Endothelial cell of umbilical vein (primary cell): Measurements from ENCODE around the gene TMEM132E. TPM values are rescaled to one million over a fixed set of nuclear protein-coding genes. Genes with fewer than 3 reads are reported as not detected.

Experiments
- BruUV-seq: library from RNA; stranded (reverse); fragments of 400-500 nt; replicated peaks from 2 replicates; lab custom pipeline; 2021; lab: Mats Ljungman, UMichigan
- CTCF ChIA-PET: fragments of 300-600, 350-600 bp; sonication (Branson Sonifier 250); formaldehyde crosslinking; loops from one replicate; lab custom pipeline; 2021; ENCODE audit warnings: antibody characterized with exemption, inconsistent platforms; lab: Charles Lee
- POLR2A ChIA-PET: fragments of 300-600, 350-600 bp; sonication (Branson Sonifier 250); formaldehyde crosslinking; loops from one replicate; lab custom pipeline; 2021; ENCODE audit warnings: antibody characterized with exemption, inconsistent platforms; lab: Charles Lee
- DNase-seq: peaks from one replicate; pipeline ENCODE4 v3.0.0-alpha.2; 2011; ENCODE audit warnings: low read depth, low spot score
- FAIRE-seq: peaks from 2 replicates; lab custom pipeline; 2011; peaks lifted over from hg19 to GRCh38; lab: Jason Lieb, UNC
- H2AFZ ChIP-seq: 2 replicates; pipeline ENCODE4 v1.6.0; 2012; ENCODE audit warnings: low read depth, low read length, control low read depth, inconsistent platforms
- H3K27ac ChIP-seq: 2 replicates; pipeline ENCODE4 v1.5.1; 2011; ENCODE audit warnings: low read depth, mild to moderate bottlenecking, control low read depth, low read length, moderate library complexity; ENCODE audit not compliant: insufficient read depth
- H3K27me3 ChIP-seq, 2 experiments: 2 replicates each; pipeline versions ENCODE4 v1.6.0 to v1.6.1; 2011; ENCODE audit warnings: low read length in 2 of 2, mixed read lengths in 1 of 2; ENCODE audit not compliant: control insufficient read depth in 2 of 2, insufficient read depth in 2 of 2
- H3K36me3 ChIP-seq, 2 experiments: 2 replicates in 1 of 2; 3 replicates in 1 of 2; pipeline ENCODE4 v1.5.1; 2011; ENCODE audit warnings: low read length in 2 of 2, mild to moderate bottlenecking in 1 of 2, moderate library complexity in 1 of 2; ENCODE audit not compliant: control insufficient read depth in 2 of 2, insufficient read depth in 2 of 2; ENCODE audit errors: extremely low read depth in 1 of 2
- H3K4me1 ChIP-seq: 3 replicates; pipeline ENCODE4 v1.5.1; 2011; ENCODE audit warnings: mild to moderate bottlenecking, low read length; ENCODE audit not compliant: control insufficient read depth, insufficient read depth; ENCODE audit errors: extremely low read depth
- H3K4me2 ChIP-seq: 2 replicates; pipeline ENCODE4 v1.6.1; 2011; ENCODE audit warnings: low read length, control low read depth, mixed read lengths; ENCODE audit not compliant: insufficient read depth
- H3K4me3 ChIP-seq, 3 experiments: fragments of 200-600 bp in 1 of 3; sonication (generic), shearing (Covaris generic) in 1 of 3; replicated peaks in 1 of 3; 2 replicates each; pipeline ENCODE4 v1.5.1; 2011 to 2016; ENCODE audit warnings: control low read depth in 3 of 3, low read length in 3 of 3, mild to moderate bottlenecking in 2 of 3, inconsistent platforms in 1 of 3, low read depth in 1 of 3, moderate library complexity in 1 of 3; ENCODE audit not compliant: insufficient read depth in 1 of 3
- H3K79me2 ChIP-seq: 2 replicates; pipeline ENCODE4 v1.6.0; 2012; ENCODE audit warnings: low read length, inconsistent platforms; ENCODE audit not compliant: control insufficient read depth, insufficient read depth
- H3K9ac ChIP-seq: replicated peaks from 2 replicates; pipeline ENCODE3; 2011; ENCODE audit warnings: low read length, control low read depth; ENCODE audit not compliant: insufficient read depth; ENCODE audit errors: extremely low read depth
- H3K9me1 ChIP-seq: replicated peaks from 3 replicates; pipeline ENCODE4 v1.6.0; 2011; ENCODE audit warnings: mild to moderate bottlenecking, low read length; ENCODE audit not compliant: control insufficient read depth, insufficient read depth; ENCODE audit errors: extremely low read depth
- H3K9me3 ChIP-seq: replicated peaks from 2 replicates; pipeline ENCODE4 v1.5.1; 2012; ENCODE audit warnings: low read length, inconsistent platforms; ENCODE audit not compliant: control insufficient read depth, insufficient read depth
- H4K20me1 ChIP-seq: replicated peaks from 2 replicates; pipeline ENCODE3; 2011; ENCODE audit warnings: mild to moderate bottlenecking, low read length; ENCODE audit not compliant: control insufficient read depth, insufficient read depth; ENCODE audit errors: extremely low read depth
- CTCF ChIP-seq, 2 donors: IDR thresholded peaks; 1 replicate in 1 of 2; 2 replicates in 1 of 2; pipeline ENCODE4 v1.5.1; 2011; ENCODE audit warnings: low read length in 2 of 2, mild to moderate bottlenecking in 2 of 2, moderate library complexity in 2 of 2, control low read depth in 1 of 2, inconsistent platforms in 1 of 2, low read depth in 1 of 2; ENCODE audit not compliant: insufficient read depth in 1 of 2; ENCODE audit errors: extremely low read depth in 1 of 2
- EZH2 ChIP-seq: IDR thresholded peaks from 2 replicates; pipeline ENCODE4 v1.6.1; 2012; ENCODE audit warnings: borderline replicate concordance, low read depth, mild to moderate bottlenecking, moderate library complexity, low read length, inconsistent platforms; ENCODE audit not compliant: severe bottlenecking
- GATA2 ChIP-seq: IDR thresholded peaks from 2 replicates; pipeline ENCODE4 v1.7.0; 2011; ENCODE audit warnings: low read depth, mild to moderate bottlenecking, moderate library complexity, mixed read lengths, low read length; ENCODE audit not compliant: insufficient read length, insufficient read depth
- JUN ChIP-seq: IDR thresholded peaks from 2 replicates; pipeline ENCODE4 v1.6.1; 2011; ENCODE audit warnings: borderline replicate concordance, low read depth; ENCODE audit not compliant: insufficient read length, insufficient read depth
- MAX ChIP-seq: IDR thresholded peaks from 2 replicates; pipeline ENCODE4 v1.6.1; 2011; ENCODE audit not compliant: insufficient read depth, insufficient read length
- POLR2A ChIP-seq: IDR thresholded peaks from 2 replicates; pipeline ENCODE4 v1.6.1; 2012; ENCODE audit warnings: low read depth, mild to moderate bottlenecking, control low read depth, low read length
- POLR2AphosphoS5 ChIP-seq: IDR thresholded peaks from 2 replicates; pipeline ENCODE4 v1.6.1; 2012; ENCODE audit warnings: low read depth, mild to moderate bottlenecking, control low read depth, low read length, moderate library complexity; ENCODE audit not compliant: insufficient read depth
- dilution Hi-C: fragments of 300-500 bp; cut with MboI; formaldehyde crosslinking; loops from one replicate; pipeline ENCODE4 v1.15.0; 2019; ENCODE audit warnings: low sequenced_read_pairs; ENCODE audit not compliant: extremely low pct_ligation_motif_present
- intact Hi-C: fragments of 100-400 bp; cut with micrococcal nuclease; formaldehyde crosslinking; loops from one replicate; pipeline ENCODE4 v1.10.0; 2022
- polyA plus RNA-seq, 4 experiments: library from polyadenylated mRNA; depleted of rRNA in 3 of 4; stranded (reverse) in 3 of 4; unstranded in 1 of 4; fragments of >200 nt; gene quantifications; 2 replicates each; pipeline versions ENCODE4 v1.2.1 to v1.2.3, GENCODE V29; 2011 to 2012; ENCODE audit warnings: missing spikeins in 1 of 4
- total RNA-seq: library from RNA; stranded (reverse); gene quantifications from 2 replicates; pipeline ENCODE4 v1.2.3, GENCODE V29; 2021

TMEM132E gene
- total and polyA plus RNA-seq, 2 donors (not counting 3 experiments of a cell fraction or from before 2014, with no cell fraction given) = not detected

GRCh38 chr17:34582185-34582900 lies 3.0 kb downstream of the TMEM132E start:
- intact Hi-C loops = no loop called here
- no peak overlapping the region for H2AFZ ChIP-seq
- H3K27me3 ChIP-seq = peaks cover 70 to 72% of the 10 kb centered on the region in 2 experiments

More at GRCh38 chr17:34582185-34582900, 3.0 kb downstream of the TMEM132E start:
- no TSS peak for BruUV-seq
- H3K9ac ChIP-seq = no peak overlapping the region
- TF ChIP-seq EZH2 = no peak
- no peak for TF ChIP-seq POLR2AphosphoS5
- TF ChIP-seq CTCF (IDR thresholded peaks at IDR 0.05; ENCODE audit: extremely low read depth in 1 of 2, insufficient read depth in 1 of 2, low read depth in 1 of 2, low read length in 2 of 2) = no peak
- TF ChIP-seq MAX = no peak
- no peak for TF ChIP-seq POLR2A
- TF ChIP-seq GATA2 = no peak
- no peak for TF ChIP-seq JUN
- DNase-seq = no peak
- CTCF ChIA-PET = interaction anchor here (1.3 kb wide), 1 partner anchor 536 kb away, joined by 4 read pairs; no protein-coding TSS in a partner anchor
- H4K20me1 ChIP-seq = no peaks in the 10 kb centered on the region
- no peak overlapping the region for H3K4me2 ChIP-seq
- no peaks in the 10 kb centered on the region for H3K9me1 ChIP-seq
- no peak for FAIRE-seq
- H3K79me2 ChIP-seq = no peaks in the 10 kb centered on the region
- no peaks in the 10 kb centered on the region for H3K4me1 ChIP-seq
- POLR2A ChIA-PET = no interaction called here
- H3K27ac ChIP-seq = no peak overlapping the region
- no peaks in the 10 kb centered on the region for H3K9me3 ChIP-seq
- H3K36me3 ChIP-seq = no peaks in the 10 kb centered on the region
- no peak overlapping the region for H3K4me3 ChIP-seq
- dilution Hi-C loops = no loop called here
